GM10248 (cell line): ENCODE results near the gene CTNNBL1.
"Not testable (repeated sequence)": the region's sequence is repeated elsewhere in the genome, so short reads cannot be mapped to it uniquely, and the experiment has no call there.

ENCODE experiments used
- CTCF ChIA-PET: fragments of 300-600 bp; sonication (Branson Sonifier 250); formaldehyde crosslinking; extraction: SDS; loops from one replicate; lab custom pipeline; 2021; ENCODE audit warnings: antibody characterized with exemption; lab: Yijun Ruan, JAX
- POLR2A ChIA-PET: fragments of 350-650 bp; sonication (Branson Sonifier 250); formaldehyde crosslinking; extraction: SDS; loops from one replicate; lab custom pipeline; 2020; ENCODE audit warnings: antibody characterized with exemption; lab: Yijun Ruan, JAX
- DNase-seq: peaks from one replicate; pipeline ENCODE4 v3.0.0; 2012; ENCODE audit errors: extremely low spot score
- TF ChIP-seq, protein P1 (sequence below): IDR thresholded peaks from 2 replicates; pipeline ENCODE4 v1.5.1; 2012; ENCODE audit warnings: mild to moderate bottlenecking, low read depth; ENCODE audit errors: extremely low read depth, missing control alignments, control extremely low read depth

Gene CTNNBL1

DNA sequence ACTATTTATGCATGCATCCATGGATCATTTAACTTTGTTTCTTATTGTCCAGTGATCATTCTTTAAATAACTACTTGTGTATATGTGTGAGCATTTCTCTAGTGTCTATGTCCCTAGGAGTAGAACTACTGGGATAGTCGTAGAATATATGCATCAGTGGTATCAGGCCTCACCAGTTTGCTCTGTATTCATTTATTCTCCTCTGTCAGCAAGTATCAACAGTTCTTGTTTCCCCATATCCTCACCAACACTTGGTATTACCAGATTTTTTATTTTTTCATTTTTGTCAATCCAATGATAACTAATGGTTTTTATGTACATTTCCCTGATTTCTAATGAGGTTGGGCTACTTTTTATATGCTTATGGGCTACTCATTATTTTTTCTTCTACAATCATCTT is 27.9 kb downstream of the CTNNBL1 start:
- POLR2A ChIA-PET: no interaction called here
- no peak for DNase-seq
- TF ChIP-seq, protein P1, sequence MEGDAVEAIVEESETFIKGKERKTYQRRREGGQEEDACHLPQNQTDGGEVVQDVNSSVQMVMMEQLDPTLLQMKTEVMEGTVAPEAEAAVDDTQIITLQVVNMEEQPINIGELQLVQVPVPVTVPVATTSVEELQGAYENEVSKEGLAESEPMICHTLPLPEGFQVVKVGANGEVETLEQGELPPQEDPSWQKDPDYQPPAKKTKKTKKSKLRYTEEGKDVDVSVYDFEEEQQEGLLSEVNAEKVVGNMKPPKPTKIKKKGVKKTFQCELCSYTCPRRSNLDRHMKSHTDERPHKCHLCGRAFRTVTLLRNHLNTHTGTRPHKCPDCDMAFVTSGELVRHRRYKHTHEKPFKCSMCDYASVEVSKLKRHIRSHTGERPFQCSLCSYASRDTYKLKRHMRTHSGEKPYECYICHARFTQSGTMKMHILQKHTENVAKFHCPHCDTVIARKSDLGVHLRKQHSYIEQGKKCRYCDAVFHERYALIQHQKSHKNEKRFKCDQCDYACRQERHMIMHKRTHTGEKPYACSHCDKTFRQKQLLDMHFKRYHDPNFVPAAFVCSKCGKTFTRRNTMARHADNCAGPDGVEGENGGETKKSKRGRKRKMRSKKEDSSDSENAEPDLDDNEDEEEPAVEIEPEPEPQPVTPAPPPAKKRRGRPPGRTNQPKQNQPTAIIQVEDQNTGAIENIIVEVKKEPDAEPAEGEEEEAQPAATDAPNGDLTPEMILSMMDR: no peak
- CTCF ChIA-PET: interaction anchor here (1.1 to 1.5 kb wide), 2 partner anchors 17 to 55 kb away, joined by 3 to 4 read pairs; no protein-coding TSS in a partner anchor

- CTCF ChIA-PET: interaction anchor here (1.1 kb wide), 1 partner anchor 51 kb away, joined by 3 read pairs; no protein-coding TSS in a partner anchor
- DNase-seq, POLR2A ChIA-PET: not testable (repeated sequence)
Observed at GRCh38 chr20:37722312-37722711, 28.5 kb downstream of the CTNNBL1 start.

DNA sequence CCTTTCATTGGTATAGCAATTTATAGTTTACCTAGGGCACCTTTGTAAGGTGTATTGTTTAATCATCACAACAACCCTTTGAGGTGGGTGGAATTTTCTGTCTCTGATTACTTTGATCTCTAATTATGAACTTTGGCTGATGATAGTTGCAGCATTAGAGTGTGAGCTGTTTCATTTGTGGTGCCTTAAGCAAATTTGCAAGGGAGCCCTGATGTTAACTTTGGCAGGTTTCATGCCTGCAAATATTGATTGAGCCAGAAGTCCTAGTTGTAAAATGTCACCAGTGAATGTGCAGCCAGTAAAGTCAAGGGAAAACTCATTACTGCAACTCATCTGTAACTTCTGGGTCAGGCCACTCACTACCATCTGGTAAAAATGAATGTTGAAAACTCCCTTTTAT is 29.8 kb downstream of the CTNNBL1 start:
- CTCF ChIA-PET: interaction anchor here (1.2 kb wide), 1 partner anchor 11 kb away, joined by 3 read pairs; no protein-coding TSS in a partner anchor
- DNase-seq: no peak
- POLR2A ChIA-PET: no interaction called here
- TF ChIP-seq, protein P1: no peak

DNA sequence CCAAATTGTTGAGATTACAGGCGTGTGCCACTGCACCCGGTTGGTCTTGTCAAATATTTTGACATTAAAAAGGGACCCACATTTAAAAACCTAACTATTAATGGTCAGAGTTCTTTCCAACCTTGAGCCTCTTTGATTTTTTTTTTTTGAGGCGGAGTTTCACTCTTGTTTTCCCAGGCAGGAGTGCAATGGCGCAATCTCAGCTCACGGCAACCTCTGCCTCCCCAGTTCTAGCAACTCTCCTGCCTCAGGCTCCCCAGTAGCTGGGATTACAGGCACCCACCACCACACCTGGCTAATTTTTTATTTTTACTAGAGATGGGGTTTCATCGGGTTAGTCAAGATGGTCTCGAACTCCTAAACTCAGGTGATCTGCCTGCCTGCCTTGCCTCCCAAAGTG is 31.3 kb downstream of the CTNNBL1 start:
- DNase-seq: no peak
- TF ChIP-seq, protein P1: no peak
- POLR2A ChIA-PET: interaction anchor here (0.6 kb wide), 1 partner anchor 1349 kb away, joined by 3 read pairs; no protein-coding TSS in a partner anchor
- CTCF ChIA-PET: interaction anchor here (1.2 to 3.2 kb wide), 5 partner anchors 9 to 54 kb away, joined by 3 to 11 read pairs (median 5); no protein-coding TSS in a partner anchor

DNA sequence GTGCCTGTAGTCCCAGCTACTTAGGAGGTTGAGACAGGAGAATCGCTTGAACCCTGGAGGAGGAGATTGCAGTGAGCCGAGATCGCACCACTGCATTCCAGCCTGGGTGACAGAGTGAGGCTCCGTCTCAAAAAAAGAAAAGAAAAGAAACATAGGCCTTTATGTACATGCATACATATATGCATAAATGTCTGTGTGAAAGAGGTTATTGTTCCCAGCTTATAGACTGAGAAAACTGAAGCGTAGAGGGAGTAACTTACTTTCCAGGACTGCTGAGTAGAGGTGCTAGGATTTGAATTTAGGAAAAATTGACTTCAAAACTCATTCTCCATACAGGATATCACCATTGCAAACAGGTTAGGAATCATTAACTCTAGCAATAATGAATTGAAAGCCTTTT is 32.0 kb downstream of the CTNNBL1 start:
- ChIA-PET POLR2A (no interaction called here), CTCF (interaction anchor here (1.2 to 3.2 kb wide), 7 partner anchors 9 to 113 kb away, joined by 3 to 11 read pairs (median 4); no protein-coding TSS in a partner anchor)
- TF ChIP-seq, protein P1: no peak
- no peak for DNase-seq

DNA sequence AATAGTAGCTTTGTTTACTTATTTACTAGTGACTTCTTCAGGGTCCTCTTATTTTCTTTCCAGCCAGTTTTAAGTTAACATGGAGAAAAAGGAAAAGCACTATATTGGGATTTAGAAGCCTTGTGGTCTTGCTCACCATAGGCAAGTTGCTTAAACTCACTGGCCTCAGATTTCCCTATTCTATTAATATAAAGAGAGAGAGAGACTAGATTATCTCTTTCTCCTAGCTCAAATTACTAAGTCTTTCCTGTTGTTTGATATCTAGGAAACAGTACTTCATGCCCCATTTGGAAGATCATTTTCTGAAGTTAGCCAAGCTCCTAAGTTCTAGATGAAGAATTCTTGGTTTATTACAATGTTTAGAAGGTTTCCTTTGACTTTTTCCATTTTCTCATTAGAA is 32.5 kb downstream of the CTNNBL1 start:
- TF ChIP-seq, protein P1: no peak
- no peak for DNase-seq
- CTCF ChIA-PET: interaction anchor here (0.9 to 3.2 kb wide), 10 partner anchors 9 to 162 kb away, joined by 3 to 11 read pairs (median 4); no protein-coding TSS in a partner anchor
- POLR2A ChIA-PET: no interaction called here
